ENCODE data around the gene TAX1BP3.

- no peak for TF ChIP-seq POLR2A (IDR thresholded peaks at IDR 0.05; ENCODE audit: low read depth, low read length)
- TF ChIP-seq POLR2AphosphoS5 (IDR thresholded peaks at IDR 0.05; ENCODE audit: low read depth, low read length) = no peak
- no peak for TF ChIP-seq TAF1 (IDR thresholded peaks at IDR 0.05; ENCODE audit: low read depth, low read length)
- no peak for TF ChIP-seq SPI1 (IDR thresholded peaks at IDR 0.05; ENCODE audit: low read depth, low read length)
These were observed 4.2 kb upstream of the TAX1BP3 start for GRCh38 chr17:3672571-3672970.

Measured in GM12891 (cell line).